PC-3 (cell line): ENCODE data around the gene CRB2. TPM values are rescaled to one million over a fixed set of nuclear protein-coding genes. Genes with fewer than 3 reads are reported as not detected.

Source experiments
- ATAC-seq: fragments of 200-7000 bp; cut with Tn5 transposase; 2 replicates; pipeline ENCODE4 v1.9.1; 2020; ENCODE audit warnings: mild to moderate bottlenecking, moderate library complexity
- BruUV-seq: library from RNA; stranded (reverse); fragments of 400-500 nt; replicated peaks from 2 replicates; lab custom pipeline; 2021; lab: Mats Ljungman, UMichigan
- CTCF ChIA-PET: fragments of 300-600 bp; sonication (Branson Sonifier 250); formaldehyde crosslinking; loops from one replicate; lab custom pipeline; 2022; ENCODE audit warnings: antibody characterized with exemption; lab: Charles Lee
- POLR2A ChIA-PET: fragments of 300-600 bp; sonication (Branson Sonifier 250); formaldehyde crosslinking; loops from one replicate; lab custom pipeline; 2022; ENCODE audit warnings: antibody characterized with exemption; ENCODE audit not compliant: unreplicated experiment; lab: Charles Lee
- DNase-seq: peaks from one replicate; pipeline ENCODE4 v3.0.0-alpha.2; 2015
- H2AFZ ChIP-seq: fragments of 300-600 bp; sonication (generic); 2 replicates; pipeline ENCODE4 v1.6.0; 2016; ENCODE audit warnings: antibody characterized with exemption, low read length
- H3F3A ChIP-seq: fragments of 300-600 bp; sonication (generic); one replicate; pipeline ENCODE4 v1.6.0; 2017; ENCODE audit warnings: antibody characterized with exemption, low read length, control low read depth, mild to moderate bottlenecking; ENCODE audit not compliant: unreplicated experiment
- H3K27ac ChIP-seq: fragments of 300-600 bp; sonication (generic); 2 replicates; pipeline ENCODE4 v1.5.1; 2016; ENCODE audit warnings: mild to moderate bottlenecking, low read length
- H3K27me3 ChIP-seq: fragments of 300-600 bp; sonication (generic); 2 replicates; pipeline ENCODE4 v1.6.1; 2016; ENCODE audit warnings: low read length, mixed read lengths
- H3K36me3 ChIP-seq: fragments of 300-600 bp; sonication (generic); 2 replicates; pipeline ENCODE4 v1.6.1; 2016; ENCODE audit warnings: low read depth, mixed run types, low read length, mixed read lengths
- H3K4me1 ChIP-seq: fragments of 300-600 bp; sonication (generic); 2 replicates; pipeline ENCODE4 v1.5.1; 2016; ENCODE audit warnings: low read length; ENCODE audit not compliant: insufficient read depth
- H3K4me2 ChIP-seq: fragments of 300-600 bp; sonication (generic); 2 replicates; pipeline ENCODE4 v1.6.0; 2016; ENCODE audit warnings: low read length
- H3K4me3 ChIP-seq: fragments of 300-600 bp; sonication (generic); 2 replicates; pipeline ENCODE4 v1.5.1; 2016; ENCODE audit warnings: mild to moderate bottlenecking, low read length, mixed read lengths
- H3K79me2 ChIP-seq: fragments of 300-600 bp; sonication (generic); 2 replicates; pipeline ENCODE4 v1.6.1; 2017; ENCODE audit warnings: low read length, mixed read lengths
- H3K9ac ChIP-seq: fragments of 300-600 bp; sonication (generic); 2 replicates; pipeline ENCODE4 v1.6.0; 2016; ENCODE audit warnings: mild to moderate bottlenecking, low read length
- H3K9me2 ChIP-seq: fragments of 300-600 bp; sonication (generic); replicated peaks from 2 replicates; pipeline ENCODE4 v1.6.1; 2016; ENCODE audit warnings: mixed run types, low read length, mixed read lengths
- H3K9me3 ChIP-seq: fragments of 300-600 bp; sonication (generic); 2 replicates; pipeline ENCODE4 v1.6.1; 2016; ENCODE audit warnings: low read length, mixed read lengths
- H4K20me1 ChIP-seq: fragments of 300-600 bp; sonication (generic); 2 replicates; pipeline ENCODE4 v1.6.1; 2016; ENCODE audit warnings: low read length, mixed read lengths
- CTCF ChIP-seq: fragments of 300-600 bp; sonication (generic); conservative IDR thresholded peaks from 2 replicates; pipeline ENCODE4 v1.5.1; 2017; ENCODE audit warnings: antibody characterized with exemption, low read depth, mild to moderate bottlenecking, low read length
- EZH2 ChIP-seq: fragments of 300-600 bp; sonication (generic); IDR thresholded peaks from one replicate; pipeline ENCODE4 v1.6.1; 2017; ENCODE audit warnings: antibody characterized with exemption, mild to moderate bottlenecking, low read length; ENCODE audit not compliant: unreplicated experiment
- EZH2phosphoT487 ChIP-seq: fragments of 300-600 bp; sonication (generic); IDR thresholded peaks from 2 replicates; pipeline ENCODE4 v1.6.1; 2018; ENCODE audit warnings: mild to moderate bottlenecking, antibody characterized with exemption, low read length, borderline replicate concordance
- intact Hi-C: fragments of 100-400 bp; cut with micrococcal nuclease; formaldehyde crosslinking; loops from 2 replicates; pipeline ENCODE4 v1.9.0; 2023
- total RNA-seq: library from RNA; depleted of rRNA; stranded (reverse); fragments of >200 nt; gene quantifications from 2 replicates; pipeline ENCODE4 v1.2.3, GENCODE V29; 2014

CRB2 gene
- total RNA-seq, 1 experiment from 2014 or later, result not detected

GRCh38 chr9:123321616-123322272, 34.3 kb upstream of the CRB2 start:
- Histone ChIP-seq H3K9ac (no peak overlapping the region), H3K4me2 (no peak overlapping the region), H3K9me2 (no peaks in the 10 kb centered on the region), H3K79me2 (no peaks in the 10 kb centered on the region), H2AFZ (no peak overlapping the region), H3K9me3 (no peaks in the 10 kb centered on the region), H4K20me1 (no peaks in the 10 kb centered on the region), H3K27me3 (no peaks in the 10 kb centered on the region), H3F3A (no peaks in the 10 kb centered on the region), H3K4me3 (no peak overlapping the region), H3K36me3 (no peaks in the 10 kb centered on the region), H3K4me1 (no peaks in the 10 kb centered on the region), H3K27ac (no peak overlapping the region)
- no peak for TF ChIP-seq EZH2phosphoT487
- TF ChIP-seq CTCF, result no peak
- no peak for TF ChIP-seq EZH2
- BruUV-seq, result no TSS peak
- ATAC-seq, result no peak
- CTCF ChIA-PET, result no interaction called here
- intact Hi-C loops, result no loop called here
- DNase-seq, result no peak
- POLR2A ChIA-PET, result no interaction called here

- H3K4me3 ChIP-seq, result no peak overlapping the region
- no TSS peak for BruUV-seq
- H3K4me2 ChIP-seq, result no peak overlapping the region
- H2AFZ ChIP-seq, result no peak overlapping the region
- no peak overlapping the region for H3K9ac ChIP-seq
- ATAC-seq (no peak), DNase-seq (no peak)
- no peaks in the 10 kb centered on the region for H4K20me1 ChIP-seq
- no peak overlapping the region for H3K27ac ChIP-seq
- no peaks in the 10 kb centered on the region for H3K9me3 ChIP-seq
- intact Hi-C loops, result no loop called here
- no peaks in the 10 kb centered on the region for H3F3A ChIP-seq
- no peaks in the 10 kb centered on the region for H3K79me2 ChIP-seq
- TF ChIP-seq CTCF (no peak), EZH2phosphoT487 (no peak), EZH2 (no peak)
- POLR2A ChIA-PET, result no interaction called here
- CTCF ChIA-PET, result no interaction called here
- no peaks in the 10 kb centered on the region for H3K36me3 ChIP-seq
- peaks cover 4% of the 10 kb centered on the region for H3K4me1 ChIP-seq
- no peaks in the 10 kb centered on the region for H3K9me2 ChIP-seq
- no peaks in the 10 kb centered on the region for H3K27me3 ChIP-seq
These were observed 33.5 kb upstream of the CRB2 start for GRCh38 chr9:123322273-123323195.
